Testis (tissue), 2 donors: ENCODE data around the gene RNASEH1.
"Not testable (repeated sequence)": the region's sequence is repeated elsewhere in the genome, so short reads cannot be mapped to it uniquely, and the experiment has no call there.

Experiments used
- POLR2A ChIP-seq: fragments of 450-650 bp; IDR thresholded peaks from one replicate; pipeline ENCODE4 v1.6.1; 2017; ENCODE audit warnings: antibody characterized with exemption, mild to moderate bottlenecking, moderate library complexity
- TF ChIP-seq, protein P1 (sequence below), 3 experiments: fragments of 450-650 bp in 2 of 3; fragments of 200-600 bp in 1 of 3; sonication (generic) in 1 of 3; IDR thresholded peaks; one replicate each; pipeline ENCODE4 v1.5.1; 2016 to 2019; ENCODE audit warnings: antibody characterized with exemption in 3 of 3, mild to moderate bottlenecking in 2 of 3, moderate library complexity in 1 of 3

DNA sequence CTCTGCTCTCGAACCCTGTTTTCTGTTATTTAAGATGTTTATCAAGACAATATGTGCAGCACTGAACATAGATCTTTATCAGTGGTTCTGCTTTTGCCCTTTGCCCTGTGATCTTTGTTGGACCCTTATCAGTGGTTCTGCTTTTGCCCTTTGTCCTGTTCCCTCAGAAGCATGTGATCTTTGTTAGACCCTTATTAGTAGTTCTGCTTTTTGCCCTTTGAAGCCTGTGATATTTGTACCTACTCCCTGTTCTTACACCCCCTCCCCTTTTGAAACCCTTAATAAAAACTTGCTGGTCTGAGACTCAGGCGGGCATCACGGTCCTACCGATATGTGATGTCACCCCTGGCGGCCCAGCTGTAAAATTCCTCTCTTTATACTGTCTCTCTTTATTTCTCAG lies 42.7 kb downstream of the RNASEH1 start:
- not testable (repeated sequence) for TF ChIP-seq POLR2A
- TF ChIP-seq, protein P1, sequence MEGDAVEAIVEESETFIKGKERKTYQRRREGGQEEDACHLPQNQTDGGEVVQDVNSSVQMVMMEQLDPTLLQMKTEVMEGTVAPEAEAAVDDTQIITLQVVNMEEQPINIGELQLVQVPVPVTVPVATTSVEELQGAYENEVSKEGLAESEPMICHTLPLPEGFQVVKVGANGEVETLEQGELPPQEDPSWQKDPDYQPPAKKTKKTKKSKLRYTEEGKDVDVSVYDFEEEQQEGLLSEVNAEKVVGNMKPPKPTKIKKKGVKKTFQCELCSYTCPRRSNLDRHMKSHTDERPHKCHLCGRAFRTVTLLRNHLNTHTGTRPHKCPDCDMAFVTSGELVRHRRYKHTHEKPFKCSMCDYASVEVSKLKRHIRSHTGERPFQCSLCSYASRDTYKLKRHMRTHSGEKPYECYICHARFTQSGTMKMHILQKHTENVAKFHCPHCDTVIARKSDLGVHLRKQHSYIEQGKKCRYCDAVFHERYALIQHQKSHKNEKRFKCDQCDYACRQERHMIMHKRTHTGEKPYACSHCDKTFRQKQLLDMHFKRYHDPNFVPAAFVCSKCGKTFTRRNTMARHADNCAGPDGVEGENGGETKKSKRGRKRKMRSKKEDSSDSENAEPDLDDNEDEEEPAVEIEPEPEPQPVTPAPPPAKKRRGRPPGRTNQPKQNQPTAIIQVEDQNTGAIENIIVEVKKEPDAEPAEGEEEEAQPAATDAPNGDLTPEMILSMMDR (IDR thresholded peaks at IDR 0.05) = not testable (repeated sequence)
